GM13977 (cell line): ENCODE results near the gene DHRSX.
"Not testable (repeated sequence)": the region's sequence is repeated elsewhere in the genome, so short reads cannot be mapped to it uniquely, and the experiment has no call there.

Experiments
- DNase-seq: peaks from one replicate; pipeline ENCODE4 v3.0.0; 2012; ENCODE audit warnings: low spot score
- CTCF ChIP-seq: IDR thresholded peaks from 2 replicates; pipeline ENCODE4 v1.5.1; 2012; ENCODE audit warnings: mild to moderate bottlenecking, control low read depth; ENCODE audit not compliant: insufficient read depth; ENCODE audit errors: extremely low read depth, missing control alignments
- in situ Hi-C: fragments of 300-500 bp; cut with MboI; formaldehyde crosslinking; loops from one replicate; pipeline ENCODE4 v1.12.0; 2022; ENCODE audit warnings: low sequenced_read_pairs, low pct_unique_long_range_greater_than_20kb, mixed read lengths, inconsistent platforms; ENCODE audit not compliant: unreplicated experiment

The DHRSX gene

GRCh38 chrX:2390754-2391153, 110.0 kb downstream of the DHRSX start:
- DNase-seq = no peak
- no peak for TF ChIP-seq CTCF
- in situ Hi-C loops = no loop called here

GRCh38 chrX:2389731-2390130, 111.0 kb downstream of the DHRSX start:
- in situ Hi-C loops = not testable (repeated sequence)

GRCh38 chrX:2389324-2389723, 111.5 kb downstream of the DHRSX start:
- TF ChIP-seq CTCF = no peak
- no peak for DNase-seq
- in situ Hi-C loops = no loop called here

More at GRCh38 chrX:2389731-2390130, 111.0 kb downstream of the DHRSX start:
- DNase-seq = not testable (repeated sequence)

GRCh38 chrX:2388669-2389068, 112.1 kb downstream of the DHRSX start:
- DNase-seq = no peak
- in situ Hi-C loops = no loop called here

GRCh38 chrX:2387614-2388239, 113.0 kb downstream of the DHRSX start:
- no peak for DNase-seq
- in situ Hi-C loops = no loop called here
- TF ChIP-seq CTCF = no peak

More at GRCh38 chrX:2388669-2389068, 112.1 kb downstream of the DHRSX start:
- no peak for TF ChIP-seq CTCF

GRCh38 chrX:2385224-2385623, 115.6 kb downstream of the DHRSX start:
- no peak for DNase-seq
- no peak for TF ChIP-seq CTCF
- in situ Hi-C loops = no loop called here

GRCh38 chrX:2384486-2384885, 116.3 kb downstream of the DHRSX start:
- no peak for TF ChIP-seq CTCF
- no peak for DNase-seq
- in situ Hi-C loops = no loop called here
